GM12878 (cell line): ENCODE data around the gene TMCO5A. TPM values are rescaled to one million over a fixed set of nuclear protein-coding genes. Genes with fewer than 3 reads are reported as not detected.

Source experiments
- ATAC-seq: fragments of 200-7000 bp; cut with Tn5 transposase; 3 replicates; pipeline ENCODE4 v1.9.1; 2020; ENCODE audit warnings: mild to moderate bottlenecking, moderate library complexity
- BruUV-seq: library from RNA; stranded (reverse); fragments of 400-500 nt; replicated peaks from 2 replicates; lab custom pipeline; 2021; lab: Mats Ljungman, UMichigan
- CTCF ChIA-PET: fragments of 300-600 bp; sonication (Branson Sonifier 250); formaldehyde crosslinking; extraction: SDS; loops from one replicate; lab custom pipeline; 2021; ENCODE audit warnings: inconsistent platforms; lab: Yijun Ruan, JAX
- POLR2A ChIA-PET: fragments of 350-600 bp; formaldehyde crosslinking; extraction: SDS; loops from one replicate; lab custom pipeline; 2021; ENCODE audit warnings: inconsistent platforms; lab: Charles Lee
- RAD21 ChIA-PET: fragments of 300-600 bp; sonication (Branson Sonifier 250); formaldehyde crosslinking; loops from one replicate; lab custom pipeline; 2023; ENCODE audit warnings: antibody characterized with exemption; ENCODE audit not compliant: unreplicated experiment; lab: Charles Lee
- SMC1A ChIA-PET: fragments of 300-600 bp; sonication (Branson Sonifier 250); formaldehyde crosslinking; loops from one replicate; lab custom pipeline; 2023; ENCODE audit not compliant: unreplicated experiment, uncharacterized antibody; lab: Charles Lee
- DNase-seq: peaks from one replicate; pipeline ENCODE4 v3.0.0-alpha.2; 2011; ENCODE audit warnings: low read depth, low spot score
- FAIRE-seq: peaks from 3 replicates; lab custom pipeline; 2011; peaks lifted over from hg19 to GRCh38; lab: Jason Lieb, UNC
- H2AFZ ChIP-seq: 2 replicates; pipeline ENCODE4 v1.6.0; 2011; ENCODE audit warnings: low read depth, low read length, control low read depth; ENCODE audit not compliant: control insufficient read depth
- H3K27ac ChIP-seq: 2 replicates; pipeline ENCODE4 v1.5.1; 2011; ENCODE audit warnings: control low read depth; ENCODE audit not compliant: control insufficient read depth, insufficient read depth
- H3K27me3 ChIP-seq, 2 experiments: replicated peaks in 1 of 2; 2 replicates each; pipeline versions ENCODE4 v1.6.0 to v1.6.1; 2011; ENCODE audit warnings: low read length in 1 of 2; ENCODE audit not compliant: control insufficient read depth in 2 of 2, insufficient read depth in 2 of 2
- H3K36me3 ChIP-seq, 2 experiments: 2 replicates each; pipeline ENCODE4 v1.5.1; 2011; ENCODE audit warnings: low read length in 1 of 2; ENCODE audit not compliant: control insufficient read depth in 2 of 2, insufficient read depth in 2 of 2
- H3K4me1 ChIP-seq: 2 replicates; pipeline ENCODE4 v1.6.1; 2011; ENCODE audit warnings: mild to moderate bottlenecking, low read length, moderate library complexity, mixed read lengths; ENCODE audit not compliant: control insufficient read depth, insufficient read depth
- H3K4me2 ChIP-seq: 2 replicates; pipeline ENCODE4 v1.6.0; 2011; ENCODE audit warnings: control low read depth; ENCODE audit not compliant: control insufficient read depth, insufficient read depth
- H3K4me3 ChIP-seq: fragments of 200-600 bp; sonication (generic); 2 replicates; pipeline ENCODE4 v1.5.1; 2016
- H3K79me2 ChIP-seq: 2 replicates; pipeline ENCODE4 v1.6.0; 2011; ENCODE audit warnings: low read length; ENCODE audit not compliant: control insufficient read depth, insufficient read depth
- H3K9ac ChIP-seq: 2 replicates; pipeline ENCODE4 v1.8.0; 2011; ENCODE audit warnings: low read length, control low read depth, mixed read lengths; ENCODE audit not compliant: control insufficient read depth, insufficient read depth
- H3K9me3 ChIP-seq: replicated peaks from 3 replicates; pipeline ENCODE4 v1.5.1; 2011; ENCODE audit warnings: mild to moderate bottlenecking, low read length; ENCODE audit not compliant: control insufficient read depth, insufficient read depth
- H4K20me1 ChIP-seq: 2 replicates; pipeline ENCODE4 v1.6.0; 2011; ENCODE audit not compliant: control insufficient read depth, insufficient read depth
- ATF2 ChIP-seq: IDR thresholded peaks from 2 replicates; pipeline ENCODE4 v1.6.1; 2012; ENCODE audit warnings: low read length, inconsistent platforms
- BCL11A ChIP-seq: IDR thresholded peaks from 2 replicates; pipeline ENCODE4 v1.6.1; 2011; ENCODE audit warnings: low read depth, low read length
- BMI1 ChIP-seq: fragments of 450-650 bp; IDR thresholded peaks from 2 replicates; pipeline ENCODE4 v1.6.1; 2016; ENCODE audit warnings: mild to moderate bottlenecking, moderate library complexity, borderline replicate concordance
- E4F1 ChIP-seq: fragments of 450-650 bp; IDR thresholded peaks from 2 replicates; pipeline ENCODE4 v1.6.1; 2018; ENCODE audit warnings: borderline replicate concordance, mild to moderate bottlenecking; ENCODE audit not compliant: partially characterized antibody
- FOXK2 ChIP-seq: fragments of 450-650 bp; IDR thresholded peaks from 2 replicates; pipeline ENCODE4 v1.6.1; 2017; ENCODE audit warnings: mild to moderate bottlenecking, moderate library complexity
- HDGF ChIP-seq: fragments of 450-650 bp; IDR thresholded peaks from 2 replicates; pipeline ENCODE4 v1.6.1; 2016; ENCODE audit warnings: antibody characterized with exemption
- KDM1A ChIP-seq: fragments of 200-600 bp; sonication (generic); IDR thresholded peaks from 2 replicates; pipeline ENCODE4 v1.6.1; 2016; ENCODE audit warnings: borderline replicate concordance
- MAX ChIP-seq: IDR thresholded peaks from 2 replicates; pipeline ENCODE4 v1.6.1; 2012; ENCODE audit warnings: low read depth, low read length, improper control_type of control experiment
- MTA2 ChIP-seq: fragments of 450-650 bp; IDR thresholded peaks from 2 replicates; pipeline ENCODE4 v1.6.1; 2016; ENCODE audit warnings: low read depth, mild to moderate bottlenecking, moderate library complexity
- NR2C2 ChIP-seq: IDR thresholded peaks from 2 replicates; pipeline ENCODE4 v1.6.1; 2011; ENCODE audit warnings: borderline replicate concordance, low read depth; ENCODE audit not compliant: control insufficient read depth, insufficient read length
- NRF1 ChIP-seq: conservative IDR thresholded peaks from 2 replicates; pipeline ENCODE4 v1.6.1; 2011; ENCODE audit warnings: mild to moderate bottlenecking, low read depth, low read length, improper control_type of control experiment
- PML ChIP-seq: IDR thresholded peaks from 2 replicates; pipeline ENCODE4 v1.6.1; 2012; ENCODE audit warnings: low read length, inconsistent platforms
- POLR2AphosphoS2 ChIP-seq: IDR thresholded peaks from 2 replicates; pipeline ENCODE4 v1.6.1; 2011; ENCODE audit warnings: low read depth, mild to moderate bottlenecking, low read length, improper control_type of control experiment, moderate library complexity
- POU2F2 ChIP-seq: IDR thresholded peaks from 3 replicates; pipeline ENCODE4 v1.6.1; 2011; ENCODE audit warnings: low read depth, mild to moderate bottlenecking, low read length, borderline replicate concordance
- RBBP5 ChIP-seq: fragments of 200-600 bp; sonication (generic); conservative IDR thresholded peaks from 2 replicates; pipeline ENCODE4 v1.6.1; 2016
- REST ChIP-seq: IDR thresholded peaks from 2 replicates; pipeline ENCODE4 v1.6.1; 2012; ENCODE audit warnings: mild to moderate bottlenecking, low read depth, low read length
- RFX5 ChIP-seq: IDR thresholded peaks from 2 replicates; pipeline ENCODE4 v1.6.1; 2011; ENCODE audit warnings: low read depth, low read length, improper control_type of control experiment
- SREBF2 ChIP-seq: IDR thresholded peaks from 2 replicates; pipeline ENCODE4 v1.6.1; 2012; ENCODE audit warnings: mild to moderate bottlenecking, low read length
- TCF12 ChIP-seq: IDR thresholded peaks from 2 replicates; pipeline ENCODE4 v1.6.1; 2011; ENCODE audit warnings: low read depth, mild to moderate bottlenecking, low read length
- TCF7 ChIP-seq: IDR thresholded peaks from 2 replicates; pipeline ENCODE4 v1.6.1; 2014; ENCODE audit warnings: antibody characterized with exemption, borderline replicate concordance
- in situ Hi-C: fragments of 300-500 bp; cut with MboI; formaldehyde crosslinking; loops from 9 replicates; pipeline ENCODE4 v1.14.3; 2018; ENCODE audit warnings: mixed read lengths
- intact Hi-C: fragments of 100-400 bp; cut with micrococcal nuclease; formaldehyde crosslinking; loops from one replicate; pipeline ENCODE4 v1.14.2; 2022; ENCODE audit not compliant: unreplicated experiment
- polyA plus RNA-seq, 11 experiments: library from polyadenylated mRNA; depleted of rRNA in 4 of 11; unstranded in 6 of 11; stranded (reverse) in 5 of 11; fragments of >200 nt; fragmentation: Nextera tagmentation in 4 of 11; fragmentation: Illumina TruSeq in 1 of 11; extraction: Ambion mirVana in 4 of 11; extraction: Trizol in 1 of 11; gene quantifications; 1 replicate in 1 of 11; 2 replicates in 10 of 11; pipeline versions ENCODE4 v1.2.1 to v1.2.3, GENCODE V29; 2011 to 2016; ENCODE audit warnings: inconsistent platforms in 2 of 11, missing spikeins in 2 of 11, low read depth in 1 of 11
- total RNA-seq, 4 experiments: library from RNA; depleted of rRNA in 3 of 4; stranded (reverse); fragments of >200 nt in 3 of 4; fragmentation: Illumina TruSeq in 1 of 4; extraction: Trizol in 1 of 4; gene quantifications; 2 replicates each; pipeline versions ENCODE4 v1.2.1 to v1.2.3, GENCODE V29; 2013 to 2021

Gene TMCO5A
- total and polyA plus RNA-seq, 10 of the 15 experiments (the other 5 are each of a cell fraction or from before 2014, with no cell fraction given), result not detected

GRCh38 chr15:37902126-37902525, 32.3 kb upstream of the TMCO5A start:
- intact Hi-C loops (no loop called here), in situ Hi-C loops (no loop called here)
- FAIRE-seq (no peak), ATAC-seq (no peak), DNase-seq (no peak)
- Histone ChIP-seq H3K4me3 (no peak overlapping the region), H3K36me3 (no peaks in the 10 kb centered on the region), H3K4me2 (no peak overlapping the region), H4K20me1 (no peaks in the 10 kb centered on the region), H3K79me2 (no peaks in the 10 kb centered on the region), H3K9ac (no peak overlapping the region), H2AFZ (no peak overlapping the region), H3K27ac (no peak overlapping the region), H3K27me3 (no peaks in the 10 kb centered on the region), H3K4me1 (no peaks in the 10 kb centered on the region), H3K9me3 (no peaks in the 10 kb centered on the region)
- RAD21 ChIA-PET, result no interaction called here
- CTCF ChIA-PET, result interaction anchor here (0.9 to 2.2 kb wide), 3 partner anchors 9 to 24 kb away, joined by 3 to 8 read pairs (median 8); no protein-coding TSS in a partner anchor
- POLR2A ChIA-PET, result no interaction called here
- TF ChIP-seq E4F1 (no peak), PML (no peak), NR2C2 (no peak), SREBF2 (no peak), BMI1 (no peak), FOXK2 (no peak), RFX5 (no peak), BCL11A (no peak), REST (no peak), NRF1 (no peak), ATF2 (no peak), MTA2 (no peak), HDGF (no peak), POU2F2 (no peak), RBBP5 (no peak), KDM1A (no peak), TCF12 (no peak), TCF7 (no peak), MAX (no peak), POLR2AphosphoS2 (no peak)
- SMC1A ChIA-PET, result interaction anchor here (1.5 kb wide), 1 partner anchor 10 kb away, joined by 4 read pairs; no protein-coding TSS in a partner anchor
- no TSS peak for BruUV-seq
